ENCODE data around the gene RNF207. TPM values are rescaled to one million over a fixed set of nuclear protein-coding genes. Genes with fewer than 3 reads are reported as not detected.

The RNF207 gene
- total RNA-seq, 2 donors from 2014 or later: 18.4 to 19.4 TPM

DNA sequence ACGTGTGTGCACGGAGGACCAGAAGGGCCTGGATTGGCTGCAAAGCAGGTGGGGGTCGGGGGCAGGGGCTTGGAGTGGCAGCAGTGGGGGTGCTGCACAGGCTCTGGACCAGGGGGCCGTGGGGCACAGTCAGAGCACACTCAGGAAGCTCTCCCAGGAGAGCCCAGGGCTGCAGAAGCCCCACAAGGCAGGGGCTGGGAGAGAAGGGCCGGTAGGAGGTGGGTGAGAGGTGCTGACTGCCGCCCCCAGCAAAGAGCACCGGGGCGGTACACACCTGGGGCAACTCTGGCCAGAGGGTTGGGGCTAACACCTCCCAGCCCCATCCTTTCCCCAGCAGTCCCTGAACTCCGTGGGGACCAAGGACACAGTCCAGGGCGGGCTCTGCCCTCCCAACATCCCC is 39.7 kb upstream of the RNF207 start:
- Histone ChIP-seq H3K4me3 (no peak overlapping the region), H3K36me3 (no peaks in the 10 kb centered on the region), H3K4me1 (no peaks in the 10 kb centered on the region), H3K27ac (no peak overlapping the region), H3K27me3 (no peaks in the 10 kb centered on the region), H3K9me3 (no peaks in the 10 kb centered on the region), H3K9ac (ENCODE audit: low read depth in 2 of 2, low read length in 2 of 2) (no peak overlapping the region)
- TF ChIP-seq, protein P1, sequence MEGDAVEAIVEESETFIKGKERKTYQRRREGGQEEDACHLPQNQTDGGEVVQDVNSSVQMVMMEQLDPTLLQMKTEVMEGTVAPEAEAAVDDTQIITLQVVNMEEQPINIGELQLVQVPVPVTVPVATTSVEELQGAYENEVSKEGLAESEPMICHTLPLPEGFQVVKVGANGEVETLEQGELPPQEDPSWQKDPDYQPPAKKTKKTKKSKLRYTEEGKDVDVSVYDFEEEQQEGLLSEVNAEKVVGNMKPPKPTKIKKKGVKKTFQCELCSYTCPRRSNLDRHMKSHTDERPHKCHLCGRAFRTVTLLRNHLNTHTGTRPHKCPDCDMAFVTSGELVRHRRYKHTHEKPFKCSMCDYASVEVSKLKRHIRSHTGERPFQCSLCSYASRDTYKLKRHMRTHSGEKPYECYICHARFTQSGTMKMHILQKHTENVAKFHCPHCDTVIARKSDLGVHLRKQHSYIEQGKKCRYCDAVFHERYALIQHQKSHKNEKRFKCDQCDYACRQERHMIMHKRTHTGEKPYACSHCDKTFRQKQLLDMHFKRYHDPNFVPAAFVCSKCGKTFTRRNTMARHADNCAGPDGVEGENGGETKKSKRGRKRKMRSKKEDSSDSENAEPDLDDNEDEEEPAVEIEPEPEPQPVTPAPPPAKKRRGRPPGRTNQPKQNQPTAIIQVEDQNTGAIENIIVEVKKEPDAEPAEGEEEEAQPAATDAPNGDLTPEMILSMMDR (IDR thresholded peaks at IDR 0.05): no peak
- no peak for DNase-seq
- intact Hi-C loops (cut with DNase I): no loop called here

DNA sequence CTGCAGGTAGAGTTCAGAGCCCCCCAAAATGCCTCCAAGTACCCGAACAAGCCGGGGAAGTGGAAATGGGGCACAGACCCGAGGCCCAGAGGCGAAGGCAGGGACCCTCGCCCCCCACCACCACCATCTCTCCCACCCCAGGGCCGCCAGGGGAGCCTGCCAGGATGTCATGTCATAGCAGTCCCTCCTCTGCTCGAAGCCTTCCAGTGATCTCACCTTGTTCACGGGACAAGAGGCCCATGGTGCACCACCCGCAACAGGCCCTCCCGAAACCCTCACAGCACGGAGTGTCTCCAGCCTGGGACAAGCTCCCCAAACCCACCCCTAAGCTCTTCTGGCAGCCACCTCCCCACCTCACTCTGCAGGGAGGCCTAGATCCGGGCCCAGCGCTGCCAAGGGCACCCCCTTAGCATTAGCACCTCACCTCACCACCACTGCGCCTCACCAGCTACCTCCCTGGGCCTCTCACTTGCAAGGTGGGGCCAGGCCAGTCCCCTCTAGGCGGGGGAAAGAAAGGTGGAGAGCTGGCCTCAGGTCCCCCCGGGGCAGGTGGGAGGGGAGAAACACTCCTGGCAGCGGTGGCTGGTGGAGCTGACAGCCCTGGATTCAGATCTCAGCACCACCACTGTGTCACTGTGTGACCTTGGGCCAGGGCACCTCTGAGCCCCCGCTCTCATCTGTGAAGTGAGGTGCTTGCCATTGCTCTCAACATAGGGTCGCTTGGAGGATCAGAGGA is 39.1 kb upstream of the RNF207 start:
- no peaks in the 10 kb centered on the region for H3K27me3 ChIP-seq
- no peak overlapping the region for H3K9ac ChIP-seq (ENCODE audit: low read depth in 2 of 2, low read length in 2 of 2)
- TF ChIP-seq, protein P1 (IDR thresholded peaks at IDR 0.05): no peak
- H3K4me3 ChIP-seq: no peak overlapping the region
- no peaks in the 10 kb centered on the region for H3K9me3 ChIP-seq
- DNase-seq: no peak
- intact Hi-C loops (cut with DNase I): no loop called here
- H3K27ac ChIP-seq: no peak overlapping the region
- H3K4me1 ChIP-seq: no peaks in the 10 kb centered on the region
- H3K36me3 ChIP-seq: no peaks in the 10 kb centered on the region

DNA sequence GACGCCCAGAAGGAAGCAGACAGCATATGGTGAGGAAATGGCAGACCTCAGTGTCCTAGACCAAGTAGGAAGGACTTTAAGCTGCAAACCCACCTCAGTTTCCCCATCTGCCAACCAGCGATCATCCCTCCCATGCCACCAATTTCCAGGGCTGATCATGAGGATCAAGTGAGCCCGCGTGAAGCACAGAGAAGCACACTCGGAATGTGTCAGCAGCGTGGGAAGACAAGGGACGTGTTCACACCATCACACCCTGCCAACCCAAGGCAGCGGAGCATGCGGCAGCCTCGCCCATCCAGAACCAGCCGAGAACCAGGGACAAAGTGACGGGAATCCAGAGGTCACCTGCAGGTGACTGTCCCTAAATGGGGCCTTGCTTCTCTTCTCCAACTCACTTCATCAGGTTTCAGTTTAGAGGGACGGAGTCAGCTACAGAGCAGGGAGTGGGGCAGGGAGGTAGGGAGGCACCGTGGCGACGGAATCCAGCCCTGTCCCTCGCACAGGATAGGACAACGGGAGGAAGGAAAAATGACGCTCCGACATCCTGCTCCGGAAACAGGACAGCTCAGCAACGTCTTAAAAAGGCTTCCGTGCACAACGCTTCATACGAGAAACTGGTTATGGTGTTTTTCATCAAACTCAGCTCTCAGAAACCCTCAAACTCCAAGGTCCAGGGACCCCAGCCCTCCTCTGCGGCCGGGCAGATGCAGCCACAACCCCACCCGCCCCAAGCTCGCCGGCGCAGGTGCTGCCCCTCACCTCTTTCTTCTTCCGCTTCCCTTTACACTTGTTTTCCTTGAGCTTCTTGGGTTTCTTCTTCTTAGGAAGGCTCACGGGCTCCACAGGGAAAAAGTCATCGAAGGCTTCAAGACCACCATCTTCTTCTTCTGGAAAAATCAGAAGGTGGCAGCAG is 38.3 kb upstream of the RNF207 start:
- no peaks in the 10 kb centered on the region for H3K27me3 ChIP-seq
- H3K9me3 ChIP-seq: no peaks in the 10 kb centered on the region
- no peak overlapping the region for H3K4me3 ChIP-seq
- intact Hi-C loops (cut with DNase I): no loop called here
- H3K27ac ChIP-seq: no peak overlapping the region
- H3K9ac ChIP-seq (ENCODE audit: low read depth in 2 of 2, low read length in 2 of 2): no peak overlapping the region
- TF ChIP-seq, protein P1 (IDR thresholded peaks at IDR 0.05): no peak
- no peaks in the 10 kb centered on the region for H3K4me1 ChIP-seq
- H3K36me3 ChIP-seq: no peaks in the 10 kb centered on the region
- DNase-seq: no peak

DNA sequence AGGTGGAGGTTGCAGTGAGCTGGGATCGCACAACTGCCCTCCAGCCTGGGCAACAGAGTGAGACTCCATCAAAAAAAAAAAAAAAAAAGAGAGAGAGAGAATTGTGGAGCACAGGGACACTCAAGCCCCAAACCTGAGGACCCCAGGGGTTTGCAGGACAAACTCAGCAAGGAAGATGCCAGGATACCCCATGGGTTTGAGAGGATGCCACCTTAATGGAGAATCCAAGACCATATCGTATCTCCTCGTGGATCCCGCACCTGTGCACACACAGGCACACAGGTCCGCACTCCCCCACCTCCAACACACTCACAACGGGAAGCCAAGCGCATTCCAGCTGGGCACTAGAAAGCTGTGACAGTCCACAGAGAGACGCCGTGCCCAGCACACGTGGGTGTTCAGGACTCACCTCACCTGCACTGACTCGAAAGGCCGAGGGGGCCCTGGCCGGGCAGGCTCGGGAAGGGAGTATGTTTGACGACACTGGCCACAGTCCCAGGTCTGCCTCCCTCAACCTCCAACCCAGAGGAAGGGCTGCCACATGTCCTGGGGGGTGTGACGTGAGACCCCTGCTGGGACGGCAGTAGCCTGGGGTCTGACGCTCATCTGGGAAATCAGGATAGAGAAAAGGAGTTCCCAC is 36.9 kb upstream of the RNF207 start:
- Histone ChIP-seq H3K9ac (ENCODE audit: low read depth in 2 of 2, low read length in 2 of 2) (no peak overlapping the region), H3K27me3 (no peaks in the 10 kb centered on the region), H3K4me1 (no peaks in the 10 kb centered on the region), H3K27ac (no peak overlapping the region), H3K9me3 (no peaks in the 10 kb centered on the region), H3K36me3 (no peaks in the 10 kb centered on the region), H3K4me3 (no peak overlapping the region)
- TF ChIP-seq, protein P1 (IDR thresholded peaks at IDR 0.05): no peak
- intact Hi-C loops (cut with DNase I): no loop called here
- DNase-seq: no peak

DNA sequence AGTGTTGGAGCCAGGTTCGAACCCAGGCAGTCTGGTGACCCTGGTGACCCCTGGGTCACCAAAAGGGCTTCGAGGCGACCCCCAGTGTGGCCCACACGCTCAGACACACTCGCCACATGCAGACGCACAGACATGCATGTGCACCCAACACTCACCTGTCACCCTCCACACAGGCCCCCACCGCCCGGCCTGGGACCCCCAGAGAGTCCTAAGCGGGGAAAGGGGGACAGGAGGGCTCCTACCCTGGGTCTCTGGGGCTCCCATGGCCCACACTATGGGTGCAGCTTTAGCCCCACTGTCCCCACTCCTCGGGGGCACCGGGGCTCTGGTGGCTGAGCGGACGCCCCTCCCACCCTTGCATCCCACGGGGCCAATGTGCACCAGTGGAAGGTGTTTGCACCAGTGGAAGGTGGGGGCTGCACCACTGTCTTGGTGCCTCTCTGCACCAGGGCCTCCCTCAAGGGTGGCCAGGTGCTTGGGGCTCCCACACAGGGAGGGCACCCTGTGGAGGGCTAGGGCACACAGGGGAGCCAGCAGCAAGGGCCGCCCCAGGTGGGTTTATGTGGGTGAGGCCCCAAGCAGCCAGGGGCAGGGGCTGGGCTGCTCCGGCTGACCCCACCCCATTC is 35.7 kb upstream of the RNF207 start:
- DNase-seq: no peak
- no peaks in the 10 kb centered on the region for H3K27me3 ChIP-seq
- intact Hi-C loops (cut with DNase I): loop anchor here (10.0 kb wide), 1 partner anchor 115 kb away; no protein-coding TSS in a partner anchor

More for the DNA sequence above, 35.7 kb upstream of the RNF207 start:
- H3K9ac ChIP-seq (ENCODE audit: low read depth in 2 of 2, low read length in 2 of 2): no peak overlapping the region
- no peaks in the 10 kb centered on the region for H3K36me3 ChIP-seq
- no peak overlapping the region for H3K4me3 ChIP-seq
- H3K27ac ChIP-seq: no peak overlapping the region
- TF ChIP-seq, protein P1 (IDR thresholded peaks at IDR 0.05): no peak
- H3K4me1 ChIP-seq: no peaks in the 10 kb centered on the region
- no peaks in the 10 kb centered on the region for H3K9me3 ChIP-seq
